NCI-H1436 (cell line): ENCODE data around the gene LRP2.

Experiments
- DNase-seq: peaks from one replicate; lab custom pipeline; 2025; lab: John Stamatoyannopoulos, UW

The LRP2 gene

GRCh38 chr2:169090133-169090820, 272.1 kb downstream of the LRP2 start:
- no peak for DNase-seq

DNA sequence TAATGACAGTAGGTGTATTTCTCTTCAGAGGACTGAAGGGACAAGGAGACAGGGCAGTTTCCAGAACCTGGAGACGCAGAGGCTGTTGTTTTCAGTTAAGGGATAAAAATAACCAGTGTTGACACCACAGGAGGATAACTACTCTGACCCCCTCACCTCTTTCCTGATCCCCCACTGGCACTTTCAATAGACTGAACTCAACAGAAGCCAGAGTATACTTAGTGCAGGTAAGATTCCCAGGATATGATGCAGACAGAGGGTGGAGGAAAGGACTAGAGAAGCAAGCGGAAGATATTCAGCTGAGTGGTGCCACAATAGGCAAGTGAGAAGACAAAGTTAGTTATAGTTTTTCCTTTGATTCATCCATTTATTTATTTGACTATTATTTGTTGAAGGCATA, 273.2 kb downstream of the LRP2 start:
- no peak for DNase-seq

DNA sequence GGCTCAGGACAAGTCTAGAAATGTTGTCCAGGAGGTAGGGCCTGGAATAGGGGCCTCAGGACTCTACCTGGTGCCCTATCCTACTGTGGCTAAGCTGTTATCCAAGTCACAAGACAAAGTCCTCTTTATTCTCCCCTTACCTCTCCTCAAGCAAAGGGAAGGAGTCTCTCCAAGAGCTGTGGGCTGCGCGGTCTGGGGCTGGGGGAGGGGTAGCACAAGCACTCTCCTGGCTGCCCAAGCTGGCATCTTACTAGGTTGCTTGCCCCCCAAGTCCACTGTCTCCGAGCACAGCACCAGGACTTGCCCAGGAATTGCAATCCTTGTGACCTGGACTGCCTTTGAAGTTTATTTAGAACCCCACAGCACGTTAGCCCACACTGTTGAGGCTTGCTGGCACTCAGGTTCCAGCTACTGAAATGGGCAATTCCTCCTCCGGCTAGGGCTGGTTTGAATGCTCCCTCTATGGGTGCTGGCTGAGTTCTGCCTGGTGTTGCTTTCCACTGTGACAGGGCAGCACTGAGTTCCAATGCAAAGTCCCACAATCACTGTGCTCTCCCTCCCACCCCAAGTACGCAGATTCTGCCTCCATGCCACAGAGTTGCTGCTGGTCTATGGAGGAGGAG, 274.5 kb downstream of the LRP2 start:
- no peak for DNase-seq

- no peak for DNase-seq
Measured at GRCh38 chr2:169086893-169087467, 275.4 kb downstream of the LRP2 start.

DNA sequence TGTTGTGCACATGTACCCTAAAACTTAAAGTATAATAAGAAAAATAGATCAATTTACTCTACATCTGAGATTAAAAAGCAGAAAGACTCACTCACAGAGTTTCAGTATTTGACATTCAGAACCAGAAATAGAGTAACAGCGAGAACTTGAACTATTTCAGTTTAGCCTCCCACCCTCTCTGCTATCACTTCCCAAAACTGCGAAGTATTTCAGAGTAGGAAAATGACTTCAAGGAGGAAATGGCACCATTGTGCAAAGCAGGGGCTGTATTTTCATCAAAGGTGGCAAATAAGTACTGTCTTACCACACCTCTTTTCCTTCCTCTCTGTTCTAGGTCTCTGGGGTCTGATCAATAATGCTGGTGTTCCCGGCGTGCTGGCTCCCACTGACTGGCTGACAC, 279.3 kb downstream of the LRP2 start:
- no peak for DNase-seq

GRCh38 chr2:169081551-169081950, 280.8 kb downstream of the LRP2 start:
- DNase-seq = no peak

GRCh38 chr2:169080250-169081069, 281.9 kb downstream of the LRP2 start:
- no peak for DNase-seq

DNA sequence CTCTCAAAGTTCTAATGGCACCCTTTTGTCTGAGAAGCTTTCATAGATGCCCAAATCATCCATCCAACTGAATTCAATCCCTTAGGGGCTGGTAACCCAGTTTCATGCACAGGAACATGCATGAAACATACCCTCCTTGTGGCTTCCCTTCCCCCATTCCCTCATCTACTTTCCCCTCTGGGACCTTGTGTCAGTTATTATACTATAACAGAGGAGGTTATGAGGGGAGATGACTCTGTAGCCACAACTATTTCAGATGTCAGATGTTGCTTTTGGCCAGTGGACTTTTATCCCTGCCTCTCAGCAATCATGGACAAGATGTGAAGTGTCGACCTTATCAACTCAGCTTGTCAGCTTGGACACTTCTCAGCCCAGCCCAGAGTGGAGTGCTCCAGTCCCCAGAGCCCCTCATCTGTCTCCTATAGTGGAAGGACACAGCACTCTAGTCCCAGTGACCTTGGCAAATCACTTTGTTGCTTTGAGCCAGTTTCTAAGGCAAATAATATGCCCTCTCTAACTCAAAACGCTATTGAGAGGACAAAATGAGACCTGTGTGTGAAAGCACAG, 284.6 kb downstream of the LRP2 start:
- no peak for DNase-seq
